Activated CD8-positive, alpha-beta T cell treated with anti-CD3 and anti-CD28 coated beads for 36 hours (primary cell): ENCODE measurements around the gene CNOT6L. TPM values are rescaled to one million over a fixed set of nuclear protein-coding genes. Genes with fewer than 3 reads are reported as not detected.

Experiments
- ATAC-seq: fragments of 200-7000 bp; cut with Tn5 transposase; one replicate; pipeline ENCODE4 v1.10.0; 2021; ENCODE audit warnings: mild to moderate bottlenecking, moderate library complexity
- CTCF ChIA-PET: fragments of 350-600 bp; sonication (Branson Sonifier 250); formaldehyde crosslinking; loops from one replicate; lab custom pipeline; 2021; ENCODE audit warnings: antibody characterized with exemption; lab: Charles Lee
- POLR2A ChIA-PET: fragments of 350-600 bp; sonication (Branson Sonifier 250); formaldehyde crosslinking; loops from one replicate; lab custom pipeline; 2021; ENCODE audit warnings: antibody characterized with exemption; lab: Charles Lee
- DNase-seq: peaks from one replicate; pipeline ENCODE4 v3.0.0-alpha.2; 2020
- H3K27ac Mint-ChIP-seq: one replicate; pipeline ENCODE4 v1.8.0; 2021; ENCODE audit warnings: mild to moderate bottlenecking, mixed read lengths
- H3K27me3 Mint-ChIP-seq: one replicate; pipeline ENCODE4 v1.8.0; 2021; ENCODE audit warnings: mixed read lengths
- H3K36me3 Mint-ChIP-seq: one replicate; pipeline ENCODE4 v1.8.0; 2021; ENCODE audit warnings: low read depth, mixed read lengths
- H3K4me1 Mint-ChIP-seq: one replicate; pipeline ENCODE4 v1.8.0; 2021; ENCODE audit warnings: low read depth, mixed read lengths
- H3K4me3 Mint-ChIP-seq: one replicate; pipeline ENCODE4 v1.8.0; 2021; ENCODE audit warnings: mild to moderate bottlenecking, moderate library complexity, mixed read lengths
- H3K9me3 Mint-ChIP-seq: one replicate; pipeline ENCODE4 v1.8.0; 2021; ENCODE audit warnings: mixed read lengths
- CTCF ChIP-seq: fragments of 200-600 bp; IDR thresholded peaks from one replicate; pipeline ENCODE4 v1.8.0; 2022; ENCODE audit warnings: antibody characterized with exemption, mild to moderate bottlenecking
- intact Hi-C: fragments of 100-400 bp; cut with micrococcal nuclease; formaldehyde crosslinking; loops from one replicate; pipeline ENCODE4 v1.10.0; 2022
- total RNA-seq, 2 experiments: library from RNA; stranded (reverse); gene quantifications; one replicate each; pipeline ENCODE4 v1.2.3, GENCODE V29; 2021

The CNOT6L gene
- total RNA-seq, 2 experiments from 2014 or later = 109 to 118 TPM

GRCh38 chr4:77843628-77844027, 24.5 kb upstream of the CNOT6L start:
- ChIA-PET POLR2A (interaction anchor here (1.2 to 1.8 kb wide), 2 partner anchors 18 to 24 kb away, joined by 5 to 7 read pairs; no protein-coding TSS in a partner anchor), CTCF (interaction anchor here (1.4 to 1.7 kb wide), 2 partner anchors 17 to 22 kb away, joined by 3 to 4 read pairs; no protein-coding TSS in a partner anchor)
- peak overlapping the region; percentile 53 for H3K27ac Mint-ChIP-seq
- DNase-seq (no peak), ATAC-seq (peak; percentile 85)
- no peaks in the 10 kb centered on the region for H3K9me3 Mint-ChIP-seq
- peaks cover 25% of the 10 kb centered on the region for H3K4me1 Mint-ChIP-seq
- TF ChIP-seq CTCF = no peak
- intact Hi-C loops = no loop called here
- H3K36me3 Mint-ChIP-seq = no peaks in the 10 kb centered on the region
- no peaks in the 10 kb centered on the region for H3K27me3 Mint-ChIP-seq
- peak overlapping the region; percentile 0 for H3K4me3 Mint-ChIP-seq

- ChIA-PET POLR2A (interaction anchor here (2.0 kb wide), 1 partner anchor 14 kb away, joined by 6 read pairs; no protein-coding TSS in a partner anchor), CTCF (interaction anchor here (1.2 kb wide), 1 partner anchor 8 kb away, joined by 5 read pairs; no protein-coding TSS in a partner anchor)
- Mint-ChIP-seq H3K36me3 (no peaks in the 10 kb centered on the region), H3K27ac (no peak overlapping the region), H3K9me3 (no peaks in the 10 kb centered on the region), H3K27me3 (no peaks in the 10 kb centered on the region), H3K4me3 (no peak overlapping the region), H3K4me1 (peaks cover 18% of the 10 kb centered on the region)
- ATAC-seq (peak; percentile 27), DNase-seq (no peak)
- intact Hi-C loops = no loop called here
- no peak for TF ChIP-seq CTCF
These were observed 15.2 kb upstream of the CNOT6L start for GRCh38 chr4:77834403-77834802.

- CTCF ChIA-PET = interaction anchor here (0.7 kb wide), 1 partner anchor 13 kb away, joined by 3 read pairs; no protein-coding TSS in a partner anchor
- Mint-ChIP-seq H3K36me3 (no peaks in the 10 kb centered on the region), H3K4me3 (no peak overlapping the region), H3K9me3 (no peaks in the 10 kb centered on the region), H3K27me3 (no peaks in the 10 kb centered on the region), H3K27ac (no peak overlapping the region), H3K4me1 (peaks cover 27% of the 10 kb centered on the region)
- POLR2A ChIA-PET = no interaction called here
- intact Hi-C loops = no loop called here
- DNase-seq (no peak), ATAC-seq (no peak)
- no peak for TF ChIP-seq CTCF
These were observed 14.1 kb upstream of the CNOT6L start for GRCh38 chr4:77833126-77833724.

- Mint-ChIP-seq H3K27ac (peak overlapping the region; percentile 88), H3K9me3 (no peaks in the 10 kb centered on the region), H3K4me3 (no peak overlapping the region), H3K36me3 (no peaks in the 10 kb centered on the region), H3K27me3 (no peaks in the 10 kb centered on the region), H3K4me1 (peaks cover 47% of the 10 kb centered on the region)
- peak; percentile 27 for DNase-seq
- peak; percentile 85 for ATAC-seq
- ChIA-PET CTCF (interaction anchor here (0.7 to 1.2 kb wide), 2 partner anchors 10 kb away, joined by 3 read pairs; no protein-coding TSS in a partner anchor), POLR2A (interaction anchor here (1.3 to 1.6 kb wide), 2 partner anchors 32 to 35 kb away, joined by 4 to 13 read pairs; partner anchors contain the start of gene MRPL1)
- intact Hi-C loops = no loop called here
- no peak for TF ChIP-seq CTCF
These were observed 8.2 kb upstream of the CNOT6L start for GRCh38 chr4:77827343-77827742.

- H3K27me3 Mint-ChIP-seq = no peaks in the 10 kb centered on the region
- H3K9me3 Mint-ChIP-seq = no peaks in the 10 kb centered on the region
- ATAC-seq (no peak), DNase-seq (no peak)
- H3K27ac Mint-ChIP-seq = no peak overlapping the region
- no peak overlapping the region for H3K4me3 Mint-ChIP-seq
- intact Hi-C loops = no loop called here
- ChIA-PET POLR2A (interaction anchor here (1.6 kb wide), 1 partner anchor 36 kb away, joined by 13 read pairs; the partner anchor contains the start of gene MRPL1), CTCF (interaction anchor here (0.7 to 1.6 kb wide), 3 partner anchors 9 to 35 kb away, joined by 3 to 5 read pairs (median 3); no protein-coding TSS in a partner anchor)
- peaks cover 6% of the 10 kb centered on the region for H3K36me3 Mint-ChIP-seq
- TF ChIP-seq CTCF = no peak
- peaks cover 56% of the 10 kb centered on the region for H3K4me1 Mint-ChIP-seq
These were observed 7.1 kb upstream of the CNOT6L start for GRCh38 chr4:77826275-77826674.
